Left lobe of liver (tissue), 2 donors: ENCODE results near the gene HSPA1A. TPM values are rescaled to one million over a fixed set of nuclear protein-coding genes. Genes with fewer than 3 reads are reported as not detected.
"Not testable (repeated sequence)": the region's sequence is repeated elsewhere in the genome, so short reads cannot be mapped to it uniquely, and the experiment has no call there.

Experiments used
- ATAC-seq: fragments of 200-7000 bp; cut with Tn5 transposase; one replicate; pipeline ENCODE4 v1.9.1; 2020; ENCODE audit warnings: mild to moderate bottlenecking, moderate library complexity
- DNase-seq: peaks from one replicate; pipeline ENCODE4 v3.0.0-alpha.2; 2020; ENCODE audit warnings: low spot score
- total RNA-seq: library from RNA; stranded (reverse); gene quantifications from one replicate; pipeline ENCODE4 v1.2.1, GENCODE V29; 2021
- donor health status: DM: no; HTN: no; CAD: no; lungs with moderate emphysema.
- donor health status: DM: no; HTN: yes; CAD: no.

The HSPA1A gene
- total RNA-seq, 1 donor from 2014 or later, result 89.1 TPM

- no peak for DNase-seq
- ATAC-seq, result no peak
These were observed 45.8 kb downstream of the HSPA1A start for GRCh38 chr6:31861150-31861549.

- DNase-seq, result no peak
These were observed 46.6 kb downstream of the HSPA1A start for GRCh38 chr6:31861919-31862343.

GRCh38 chr6:31862344-31863235, 47.2 kb downstream of the HSPA1A start, which contains the start of gene NEU1:
TSS of gene NEU1 (minus strand) at chr6:31862821. CDS start at chr6:31862776, 45 bp downstream.
- DNase-seq (peak; percentile 100), ATAC-seq (peak; percentile 90)

More at GRCh38 chr6:31861919-31862343, 46.6 kb downstream of the HSPA1A start:
- no peak for ATAC-seq

- DNase-seq, ATAC-seq: not testable (repeated sequence)
These were observed 48.8 kb downstream of the HSPA1A start for GRCh38 chr6:31864123-31864562.

GRCh38 chr6:31864818-31865204, 49.5 kb downstream of the HSPA1A start:
- ATAC-seq, result no peak
- DNase-seq, result no peak

GRCh38 chr6:31865205-31866118, 50.1 kb downstream of the HSPA1A start:
- DNase-seq, result no peak
- ATAC-seq, result no peak

Other genes with a start within 250 kb of the HSPA1A start
- gene LTA, start 243.3 kb upstream of the HSPA1A start, total RNA-seq, result 0.93 TPM
- gene TNF, start 240.0 kb upstream of the HSPA1A start, total RNA-seq, result 0.68 TPM
- gene LTB, start 233.1 kb upstream of the HSPA1A start, total RNA-seq, result 1.7 TPM
- 10.2 TPM for gene LST1, start 229.3 kb upstream of the HSPA1A start, total RNA-seq
- not detected for gene NCR3, start 222.5 kb upstream of the HSPA1A start, total RNA-seq
- 7.2 TPM for gene AIF1, start 200.3 kb upstream of the HSPA1A start, total RNA-seq
- 47.3 TPM for gene PRRC2A, start 194.8 kb upstream of the HSPA1A start, total RNA-seq
- gene BAG6, start 162.9 kb upstream of the HSPA1A start, total RNA-seq, result 141 TPM
- 97.1 TPM for gene APOM, start 159.6 kb upstream of the HSPA1A start, total RNA-seq
- 7.9 TPM for gene C6orf47, start 154.8 kb upstream of the HSPA1A start, total RNA-seq
- gene GPANK1, start 150.5 kb upstream of the HSPA1A start, total RNA-seq, result 7.7 TPM
- 45.8 TPM for gene CSNK2B, start 149.5 kb upstream of the HSPA1A start, total RNA-seq
- 4.0 TPM for gene LY6G5B, start 145.6 kb upstream of the HSPA1A start, total RNA-seq
- 0.88 TPM for gene LY6G5C, start 134.5 kb upstream of the HSPA1A start, total RNA-seq
- 35.1 TPM for gene ABHD16A, start 112.2 kb upstream of the HSPA1A start, total RNA-seq
- not detected for gene LY6G6F, start 108.7 kb upstream of the HSPA1A start, total RNA-seq
- gene LY6G6D, start 100.2 kb upstream of the HSPA1A start, total RNA-seq, result not detected
- gene LY6G6C, start 93.8 kb upstream of the HSPA1A start, total RNA-seq, result not detected
- gene MPIG6B, start 92.2 kb upstream of the HSPA1A start, total RNA-seq, result 0.33 TPM
- gene DDAH2, start 86.2 kb upstream of the HSPA1A start, total RNA-seq, result 22.2 TPM
- gene CLIC1, start 79.0 kb upstream of the HSPA1A start, total RNA-seq, result 37.7 TPM
- 5.2 TPM for gene MSH5, start 75.5 kb upstream of the HSPA1A start, total RNA-seq
- 0.73 TPM for gene SAPCD1, start 52.9 kb upstream of the HSPA1A start, total RNA-seq
- gene VWA7, start 38.2 kb upstream of the HSPA1A start, total RNA-seq, result 2.3 TPM
- gene VARS1, start 19.8 kb upstream of the HSPA1A start, total RNA-seq, result 52.6 TPM
- gene LSM2, start 8.6 kb upstream of the HSPA1A start, total RNA-seq, result 9.8 TPM
- gene HSPA1L, start 260 bp upstream of the HSPA1A start, total RNA-seq, result 0.60 TPM
- 50.8 TPM for gene HSPA1B, start 12.2 kb downstream of the HSPA1A start, total RNA-seq
- gene NEU1, start 47.3 kb downstream of the HSPA1A start, total RNA-seq, result 20.1 TPM
- gene SLC44A4, start 63.5 kb downstream of the HSPA1A start, total RNA-seq, result 0.86 TPM
- gene EHMT2, start 82.2 kb downstream of the HSPA1A start, total RNA-seq, result 15.7 TPM
- 0.86 TPM for gene ZBTB12, start 86.5 kb downstream of the HSPA1A start, total RNA-seq
- gene C2, start 112.2 kb downstream of the HSPA1A start, total RNA-seq, result 451 TPM
- 1,916 TPM for gene CFB, start 130.6 kb downstream of the HSPA1A start, total RNA-seq
- 15.3 TPM for gene NELFE, start 143.4 kb downstream of the HSPA1A start, total RNA-seq
- 50.2 TPM for gene SKIC2, start 143.6 kb downstream of the HSPA1A start, total RNA-seq
- gene DXO, start 156.6 kb downstream of the HSPA1A start, total RNA-seq, result 15.5 TPM
- 2,044 TPM for gene C4A, start 166.5 kb downstream of the HSPA1A start, total RNA-seq
- 2,468 TPM for gene C4B, start 199.3 kb downstream of the HSPA1A start, total RNA-seq
- gene CYP21A2, start 222.9 kb downstream of the HSPA1A start, total RNA-seq, result 9.0 TPM